HG02571 (cell line): ENCODE data around the gene CFAP210.
"Not testable (repeated sequence)": the region's sequence is repeated elsewhere in the genome, so short reads cannot be mapped to it uniquely, and the experiment has no call there.

Source experiments
- ATAC-seq: cut with Tn5 transposase; IDR thresholded peaks from one replicate; pipeline ENCODE4 v1.9.1; 2021; ENCODE audit warnings: mild to moderate bottlenecking, moderate library complexity; ENCODE audit not compliant: unreplicated experiment

Gene CFAP210

GRCh38 chr2:169625781-169626180, 68.4 kb downstream of the CFAP210 start:
- no peak for ATAC-seq

GRCh38 chr2:169623235-169623634, 71.0 kb downstream of the CFAP210 start:
- ATAC-seq = no peak

GRCh38 chr2:169620509-169620908, 73.7 kb downstream of the CFAP210 start:
- ATAC-seq = no peak

GRCh38 chr2:169619946-169620345, 74.3 kb downstream of the CFAP210 start:
- no peak for ATAC-seq

GRCh38 chr2:169615982-169616381, 78.2 kb downstream of the CFAP210 start:
- not testable (repeated sequence) for ATAC-seq

- no peak for ATAC-seq
Observed at GRCh38 chr2:169613876-169614275, 80.3 kb downstream of the CFAP210 start.

GRCh38 chr2:169609264-169609663, 84.9 kb downstream of the CFAP210 start:
- ATAC-seq = no peak

- ATAC-seq = no peak
Observed at GRCh38 chr2:169599568-169599967, 94.6 kb downstream of the CFAP210 start.

GRCh38 chr2:169598982-169599381, 95.2 kb downstream of the CFAP210 start:
- ATAC-seq = no peak

- not testable (repeated sequence) for ATAC-seq
Observed at GRCh38 chr2:169596546-169596945, 97.7 kb downstream of the CFAP210 start.
